A172 (cell line): ENCODE data around the gene GNG12. TPM values are rescaled to one million over a fixed set of nuclear protein-coding genes. Genes with fewer than 3 reads are reported as not detected.

ENCODE experiments used
- DNase-seq: peaks from one replicate; pipeline ENCODE4 v3.0.0-alpha.2; 2015; ENCODE audit warnings: low spot score
- total RNA-seq: library from RNA; depleted of rRNA; stranded (reverse); fragments of >200 nt; shearing (Covaris generic); gene quantifications from 2 replicates; pipeline ENCODE4 v1.2.3, GENCODE V29; 2014

The GNG12 gene
- total RNA-seq, 1 experiment from 2014 or later, result 195 TPM

- peak; percentile 88 for DNase-seq
Measured at GRCh38 chr1:67840449-67840848, 7.2 kb upstream of the GNG12 start.

GRCh38 chr1:67839826-67840225 is 6.6 kb upstream of the GNG12 start:
- DNase-seq, result peak; percentile 28

- peak; percentile 26 for DNase-seq
Measured at GRCh38 chr1:67838180-67838910, 5.1 kb upstream of the GNG12 start.

GRCh38 chr1:67836769-67837168 is 3.5 kb upstream of the GNG12 start:
- DNase-seq, result no peak

- DNase-seq, result no peak
Measured at GRCh38 chr1:67835663-67836452, 2.6 kb upstream of the GNG12 start.

- no peak for DNase-seq
Measured at GRCh38 chr1:67834246-67834877, 1.1 kb upstream of the GNG12 start.

GRCh38 chr1:67833602-67833940 is 304 bp upstream of the GNG12 start:
- DNase-seq, result no peak

GRCh38 chr1:67831850-67832513 is 1.3 kb downstream of the GNG12 start:
- DNase-seq, result peak; percentile 84

- no peak for DNase-seq
Measured at GRCh38 chr1:67830928-67831830, 2.1 kb downstream of the GNG12 start.

GRCh38 chr1:67830226-67830625 is 3.0 kb downstream of the GNG12 start:
- peak; percentile 84 for DNase-seq

GRCh38 chr1:67827688-67828087 is 5.6 kb downstream of the GNG12 start:
- DNase-seq, result no peak

GRCh38 chr1:67825591-67825990 is 7.7 kb downstream of the GNG12 start:
- DNase-seq, result no peak

- no peak for DNase-seq
Measured at GRCh38 chr1:67824766-67825165, 8.5 kb downstream of the GNG12 start.

GRCh38 chr1:67823615-67824014 is 9.7 kb downstream of the GNG12 start:
- no peak for DNase-seq

- no peak for DNase-seq
Measured at GRCh38 chr1:67821263-67821662, 12.0 kb downstream of the GNG12 start.

- DNase-seq, result no peak
Measured at GRCh38 chr1:67818725-67819301, 14.5 kb downstream of the GNG12 start.

GRCh38 chr1:67818162-67818561 is 15.1 kb downstream of the GNG12 start:
- DNase-seq, result no peak

GRCh38 chr1:67817319-67817718 is 15.9 kb downstream of the GNG12 start:
- DNase-seq, result no peak

GRCh38 chr1:67816506-67816905 is 16.8 kb downstream of the GNG12 start:
- no peak for DNase-seq

- DNase-seq, result no peak
Measured at GRCh38 chr1:67816095-67816475, 17.2 kb downstream of the GNG12 start.
